Tibial nerve (tissue), 4 donors: ENCODE measurements around the gene MTMR11. TPM values are rescaled to one million over a fixed set of nuclear protein-coding genes. Genes with fewer than 3 reads are reported as not detected.

Source experiments
- DNase-seq, 2 donors: peaks; one replicate each; pipeline ENCODE4 v3.0.0-alpha.2; 2019; ENCODE audit warnings: low spot score in 2 of 2
- H3K27ac ChIP-seq, 4 donors: fragments of 200-600 bp; sonication (generic) in 3 of 4; one replicate each; pipeline ENCODE4 v1.5.1; 2017 to 2019; ENCODE audit warnings: mild to moderate bottlenecking in 1 of 4
- H3K27me3 ChIP-seq, 2 donors: fragments of 200-600 bp; sonication (generic) in 1 of 2; one replicate each; pipeline versions ENCODE4 v1.5.1 to v1.6.0; 2017 to 2019
- H3K36me3 ChIP-seq, 3 donors: fragments of 200-600 bp; sonication (generic); one replicate each; pipeline ENCODE4 v1.5.1; 2018 to 2019
- H3K4me1 ChIP-seq, 4 donors: fragments of 200-600 bp; sonication (generic) in 3 of 4; one replicate each; pipeline ENCODE4 v1.5.1; 2017 to 2019
- H3K4me3 ChIP-seq, 4 donors: fragments of 200-600 bp; sonication (generic) in 3 of 4; one replicate each; pipeline ENCODE4 v1.5.1; 2017 to 2019; ENCODE audit warnings: mild to moderate bottlenecking in 1 of 4, moderate library complexity in 1 of 4
- H3K9me3 ChIP-seq, 4 donors: fragments of 200-600 bp; sonication (generic) in 3 of 4; one replicate each; pipeline ENCODE4 v1.5.1; 2017 to 2019
- EP300 ChIP-seq, 2 donors: sonication (generic); formaldehyde crosslinking; IDR thresholded peaks; one replicate each; pipeline ENCODE4 v1.6.1; 2017; ENCODE audit warnings: antibody characterized with exemption in 2 of 2, mild to moderate bottlenecking in 1 of 2
- POLR2A ChIP-seq, 2 donors: fragments of 450-650 bp; IDR thresholded peaks; one replicate each; pipeline ENCODE4 v1.6.1; 2017; ENCODE audit warnings: antibody characterized with exemption in 2 of 2, mild to moderate bottlenecking in 2 of 2, moderate library complexity in 2 of 2
- WGBS, 2 donors: methylation state at CpG; one replicate each; pipeline ENCODE4 v1.1.5; 2018; 5-methylcytosine and 5-hydroxymethylcytosine counted together
- total RNA-seq, 4 donors: library from RNA; depleted of rRNA; stranded (reverse); fragments of >200 nt; gene quantifications; one replicate each; pipeline ENCODE4 v1.1.0, GENCODE V29; 2016
- TF ChIP-seq, protein P1 (sequence below), 5 experiments: fragments of 200-600 bp in 3 of 5; fragments of 450-650 bp in 2 of 5; sonication (generic) in 3 of 5; IDR thresholded peaks; one replicate each; pipeline ENCODE4 v1.5.1; 2016 to 2019; ENCODE audit warnings: antibody characterized with exemption in 5 of 5, mild to moderate bottlenecking in 3 of 5, moderate library complexity in 2 of 5

Gene MTMR11
- total RNA-seq, 4 donors from 2014 or later: 10.3 to 21.4 (median 13.6) TPM

DNA sequence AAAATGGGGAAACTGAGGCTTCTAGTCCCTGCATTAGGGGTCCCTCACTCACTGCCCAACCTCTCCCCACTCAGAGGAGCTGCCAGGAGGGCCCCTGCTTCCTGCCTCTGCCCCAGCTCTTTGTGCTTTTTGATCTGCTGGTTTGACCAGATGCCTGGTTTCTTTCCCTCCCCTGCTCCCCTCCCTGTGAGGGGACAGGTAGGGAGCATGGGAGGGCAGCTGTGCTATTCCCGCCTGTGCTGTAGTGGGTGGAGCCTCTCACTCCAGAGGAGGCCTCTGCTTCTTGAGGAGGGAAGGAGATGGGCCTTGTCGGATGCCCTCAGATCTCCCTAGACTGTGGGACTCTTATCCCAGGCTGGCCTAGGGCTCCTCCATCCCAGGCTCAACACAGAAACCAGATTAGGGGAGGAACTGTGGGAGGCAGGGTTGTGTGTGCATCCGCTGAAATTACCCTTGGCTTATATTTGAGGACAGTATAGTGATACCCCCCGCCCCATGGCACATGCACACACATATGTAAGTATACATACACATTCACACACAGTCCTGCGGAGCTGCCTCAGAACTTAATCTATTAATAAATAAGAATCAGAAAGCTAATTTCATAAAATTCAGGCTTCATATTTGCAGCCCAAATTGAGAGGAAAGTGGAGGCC lies 32.7 kb downstream of the MTMR11 start:
- no peaks in the 10 kb centered on the region for H3K9me3 ChIP-seq
- H3K4me3 ChIP-seq: no peak overlapping the region
- H3K27ac ChIP-seq: no peak overlapping the region
- DNase-seq: no peak
- H3K4me1 ChIP-seq: peaks cover 0 to 12% (median 2%) of the 10 kb centered on the region in 4 donors
- TF ChIP-seq, protein P1, sequence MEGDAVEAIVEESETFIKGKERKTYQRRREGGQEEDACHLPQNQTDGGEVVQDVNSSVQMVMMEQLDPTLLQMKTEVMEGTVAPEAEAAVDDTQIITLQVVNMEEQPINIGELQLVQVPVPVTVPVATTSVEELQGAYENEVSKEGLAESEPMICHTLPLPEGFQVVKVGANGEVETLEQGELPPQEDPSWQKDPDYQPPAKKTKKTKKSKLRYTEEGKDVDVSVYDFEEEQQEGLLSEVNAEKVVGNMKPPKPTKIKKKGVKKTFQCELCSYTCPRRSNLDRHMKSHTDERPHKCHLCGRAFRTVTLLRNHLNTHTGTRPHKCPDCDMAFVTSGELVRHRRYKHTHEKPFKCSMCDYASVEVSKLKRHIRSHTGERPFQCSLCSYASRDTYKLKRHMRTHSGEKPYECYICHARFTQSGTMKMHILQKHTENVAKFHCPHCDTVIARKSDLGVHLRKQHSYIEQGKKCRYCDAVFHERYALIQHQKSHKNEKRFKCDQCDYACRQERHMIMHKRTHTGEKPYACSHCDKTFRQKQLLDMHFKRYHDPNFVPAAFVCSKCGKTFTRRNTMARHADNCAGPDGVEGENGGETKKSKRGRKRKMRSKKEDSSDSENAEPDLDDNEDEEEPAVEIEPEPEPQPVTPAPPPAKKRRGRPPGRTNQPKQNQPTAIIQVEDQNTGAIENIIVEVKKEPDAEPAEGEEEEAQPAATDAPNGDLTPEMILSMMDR (IDR thresholded peaks at IDR 0.05): no peak
- TF ChIP-seq POLR2A (IDR thresholded peaks at IDR 0.05) (no peak), EP300 (IDR thresholded peaks at IDR 0.05) (no peak)
- H3K36me3 ChIP-seq: no peaks in the 10 kb centered on the region
- H3K27me3 ChIP-seq: no peaks in the 10 kb centered on the region
- WGBS, 2 donors: 79 to 91% methylated on average over 5 of the region's 5 CpGs

DNA sequence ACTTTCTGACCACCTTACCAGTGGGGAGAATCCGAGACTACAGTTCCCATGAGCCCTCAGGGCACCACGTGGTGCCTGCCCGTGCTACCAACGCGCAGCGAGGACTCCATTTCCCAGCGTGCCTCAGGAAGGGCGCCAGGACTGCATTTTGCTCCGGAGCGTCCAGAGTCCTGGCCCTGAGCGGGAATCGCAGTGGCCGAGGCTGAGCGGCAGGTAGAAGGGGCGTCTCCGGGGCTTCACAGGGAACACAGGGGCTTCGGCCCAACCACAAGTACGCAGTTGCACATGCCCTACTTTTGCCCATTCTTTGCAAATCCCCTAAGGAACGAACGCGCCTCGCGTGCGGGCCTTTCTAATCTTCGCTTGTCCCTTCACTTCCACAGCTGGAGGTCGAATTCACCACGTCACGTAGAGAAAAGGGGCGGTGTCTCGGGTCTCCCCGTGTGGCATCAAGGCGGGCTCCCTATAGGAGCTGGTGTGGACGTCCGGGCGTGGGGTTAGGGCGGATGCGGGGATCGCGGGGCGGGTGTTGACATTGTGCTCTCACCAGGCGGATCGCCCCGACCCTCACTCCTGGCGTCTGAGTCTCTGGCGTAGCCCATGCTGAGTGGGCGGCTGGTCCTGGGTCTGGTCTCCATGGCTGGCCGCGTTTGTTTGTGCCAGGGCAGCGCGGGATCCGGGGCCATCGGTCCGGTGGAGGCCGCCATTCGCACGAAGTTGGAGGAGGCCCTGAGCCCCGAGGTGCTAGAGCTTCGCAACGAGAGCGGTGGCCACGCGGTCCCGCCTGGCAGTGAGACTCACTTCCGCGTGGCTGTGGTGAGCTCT lies 37.0 kb downstream of the MTMR11 start, which contains the start of gene BOLA1:
Gene BOLA1 (plus strand): TSS at position 109 of the 825 bp plus-strand sequence. CDS start 492 bp downstream, at position 601.
- peaks cover 0 to 12% (median 2%) of the 10 kb centered on the region in 4 donors for H3K4me1 ChIP-seq
- WGBS, 2 donors: 1% methylated on average over 14 to 34 of the region's 65 CpGs
- DNase-seq: peak; percentile 83 to 88

DNA sequence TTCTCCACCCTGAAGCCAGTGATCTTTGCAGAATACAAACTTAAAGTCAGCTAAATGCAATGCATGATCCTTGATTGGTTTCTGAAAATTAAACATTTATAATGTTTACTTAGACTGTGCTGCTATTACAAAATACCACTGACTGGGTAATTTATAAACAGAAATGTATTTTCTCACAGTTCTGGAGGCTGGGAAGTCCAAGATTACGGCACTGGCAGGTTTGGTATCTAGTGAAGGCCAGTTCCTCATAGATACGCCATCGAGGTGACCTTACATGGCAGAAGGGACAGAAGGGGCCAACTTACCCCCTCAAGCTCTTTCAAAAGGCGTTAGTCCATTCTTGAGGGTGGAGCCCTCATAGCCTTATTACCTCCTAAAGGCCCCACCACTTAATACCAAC lies 40.1 kb downstream of the MTMR11 start:
- WGBS, 2 donors: 90% methylated on average over 4 of the region's 4 CpGs
- H3K4me1 ChIP-seq: peaks cover 0 to 12% (median 2%) of the 10 kb centered on the region in 4 donors
- no peaks in the 10 kb centered on the region for H3K9me3 ChIP-seq
- H3K36me3 ChIP-seq: no peaks in the 10 kb centered on the region
- no peak overlapping the region for H3K4me3 ChIP-seq
- no peak for DNase-seq
- H3K27me3 ChIP-seq: no peaks in the 10 kb centered on the region
- no peak overlapping the region for H3K27ac ChIP-seq
- no peak for TF ChIP-seq POLR2A (IDR thresholded peaks at IDR 0.05)
- TF ChIP-seq, protein P1 (IDR thresholded peaks at IDR 0.05): no peak
- no peak for TF ChIP-seq EP300 (IDR thresholded peaks at IDR 0.05)

More for the DNA sequence above, 37.0 kb downstream of the MTMR11 start, which contains the start of gene BOLA1:
- no peaks in the 10 kb centered on the region for H3K36me3 ChIP-seq
- no peaks in the 10 kb centered on the region for H3K27me3 ChIP-seq
- H3K27ac ChIP-seq: peak within 1 kb of the TSS; percentile 60 to 89 (median 84)
- no peaks in the 10 kb centered on the region for H3K9me3 ChIP-seq
- H3K4me3 ChIP-seq: peak within 1 kb of the TSS; percentile 45 to 73 (median 60)
- peak; percentile 79 to 89 for TF ChIP-seq POLR2A (IDR thresholded peaks at IDR 0.05)
- TF ChIP-seq, protein P1 (IDR thresholded peaks at IDR 0.05): peak in 2 of 5 experiments; percentile 26 to 32
- TF ChIP-seq EP300 (IDR thresholded peaks at IDR 0.05): peak; percentile 77 to 98

DNA sequence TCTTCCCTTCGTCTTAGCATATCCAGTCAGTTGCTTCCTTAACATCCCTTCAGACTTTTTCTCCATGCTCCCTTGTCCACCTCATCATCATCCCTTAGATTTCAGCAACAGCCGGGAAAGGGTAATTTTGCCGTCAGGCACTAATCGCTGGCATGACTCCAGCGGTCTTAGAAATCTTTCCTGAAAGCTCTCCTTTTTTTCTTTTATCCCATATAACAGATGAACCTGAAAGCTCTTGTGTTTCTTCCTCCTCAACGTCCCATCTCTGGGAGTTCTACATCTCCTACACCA lies 47.7 kb downstream of the MTMR11 start:
- DNase-seq: peak in 1 of 2 donors; percentile 34
- Histone ChIP-seq H3K4me1 (peaks cover 0 to 22% (median 12%) of the 10 kb centered on the region in 4 donors), H3K36me3 (no peaks in the 10 kb centered on the region), H3K4me3 (peak overlapping the region; percentile 41 to 83 (median 68)), H3K27ac (peak overlapping the region; percentile 95 to 100 (median 100)), H3K9me3 (no peaks in the 10 kb centered on the region), H3K27me3 (no peaks in the 10 kb centered on the region)
- 14 to 17% methylated on average over 6 of the region's 6 CpGs for WGBS, 2 donors
- TF ChIP-seq, protein P1 (IDR thresholded peaks at IDR 0.05): no peak
- TF ChIP-seq POLR2A (IDR thresholded peaks at IDR 0.05): no peak
- TF ChIP-seq EP300 (IDR thresholded peaks at IDR 0.05): no peak
